ENCODE data around the gene TMEM63C. TPM values are rescaled to one million over a fixed set of nuclear protein-coding genes. Genes with fewer than 3 reads are reported as not detected.

TMEM63C gene
- total RNA-seq, 1 experiment from 2014 or later = 5.7 TPM

DNA sequence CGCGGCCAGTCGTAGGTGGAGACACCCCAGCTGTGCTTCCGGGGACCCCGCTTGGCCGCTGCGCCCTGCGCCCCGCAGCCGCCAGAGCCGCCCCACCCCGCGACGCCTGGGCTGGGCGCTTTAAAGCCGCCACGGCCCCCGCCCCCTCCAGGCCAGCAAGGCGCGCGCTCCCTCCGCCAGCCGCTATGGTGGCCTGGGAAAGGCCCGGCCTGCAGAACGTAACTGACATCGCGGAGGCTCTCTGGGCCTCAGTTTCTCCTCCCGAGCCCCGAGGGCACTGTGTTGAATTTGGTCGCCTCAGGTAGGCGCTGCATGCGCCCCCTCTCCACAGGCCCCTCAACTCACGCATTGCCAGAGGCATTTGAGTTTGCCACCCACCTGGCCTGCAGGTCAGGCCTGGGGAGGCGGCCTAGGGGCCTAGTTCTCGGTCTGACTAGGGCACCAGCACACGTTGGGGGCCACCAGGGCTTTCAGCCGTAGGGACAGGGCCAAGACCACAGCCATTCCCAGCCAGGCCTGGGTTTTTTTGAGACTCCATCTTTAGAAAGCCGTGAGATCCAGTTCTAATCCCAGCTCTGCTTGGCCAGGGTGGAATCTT is 89.6 kb downstream of the TMEM63C start, which contains the start of gene NGB:
Gene NGB, minus strand, starts transcription at position 94 of the 598 bp plus-strand sequence. CDS start 269 bp downstream, outside the sequence.
- no peaks in the 10 kb centered on the region for H3K79me2 ChIP-seq (ENCODE audit: insufficient read depth, low read length)
- no peaks in the 10 kb centered on the region for H3K27me3 ChIP-seq (ENCODE audit: insufficient read depth, low read length)
- H3K36me3 ChIP-seq (ENCODE audit: control insufficient read depth in 1 of 2, insufficient read depth in 2 of 2, low read length in 2 of 2) = no peaks in the 10 kb centered on the region
- no peak for TF ChIP-seq ZBTB33 (IDR thresholded peaks at IDR 0.05; ENCODE audit: extremely low read depth, insufficient replicate concordance, low read length)
- TF ChIP-seq FOSL1 (IDR thresholded peaks at IDR 0.05; ENCODE audit: low read depth) = no peak
- H3K4me2 ChIP-seq (ENCODE audit: low read length) = no peak within 1 kb of the TSS
- ChIA-PET RAD21 (ENCODE audit: low non-redundant PET in 1 of 2, low total read pairs in 2 of 2, uncharacterized antibody in 2 of 2, unreplicated experiment in 2 of 2) (no interaction called here), POLR2A (no interaction called here), CTCF (no interaction called here)
- no peak for ATAC-seq
- no peaks in the 10 kb centered on the region for H3K9me3 ChIP-seq (ENCODE audit: control insufficient read depth in 1 of 2, insufficient read depth in 1 of 2, low read depth in 1 of 2, low read length in 2 of 2)
- intact Hi-C loops (cut with micrococcal nuclease) = no loop called here
- no peaks in the 10 kb centered on the region for H4K20me1 ChIP-seq (ENCODE audit: insufficient read depth)
- H3K4me3 ChIP-seq (replicated peaks in 1 of 2; ENCODE audit: low read depth in 1 of 2, low read length in 2 of 2) = no peak within 1 kb of the TSS
- H2AFZ ChIP-seq (ENCODE audit: low read depth, low read length, poor library complexity, severe bottlenecking) = no peak within 1 kb of the TSS
- no TSS peak for BruUV-seq (replicated peaks)
- no peak for DNase-seq (ENCODE audit: low read depth, low spot score)
- H3K27ac ChIP-seq (ENCODE audit: low read depth, low read length) = no peak within 1 kb of the TSS
- no peaks in the 10 kb centered on the region for H3K9me2 ChIP-seq (ENCODE audit: insufficient read depth)
- no peak within 1 kb of the TSS for H3K9ac ChIP-seq (ENCODE audit: low read length)
- H3K4me1 ChIP-seq (ENCODE audit: control insufficient read depth in 1 of 2, insufficient read depth in 2 of 2, low read length in 2 of 2) = no peaks in the 10 kb centered on the region

- no peak overlapping the region for H3K4me3 ChIP-seq (replicated peaks in 1 of 2; ENCODE audit: low read depth in 1 of 2, low read length in 2 of 2)
- intact Hi-C loops (cut with micrococcal nuclease) = no loop called here
- no TSS peak for BruUV-seq (replicated peaks)
- CTCF ChIA-PET = no interaction called here
- H2AFZ ChIP-seq (ENCODE audit: low read depth, low read length, poor library complexity, severe bottlenecking) = no peak overlapping the region
- H3K79me2 ChIP-seq (ENCODE audit: insufficient read depth, low read length) = no peaks in the 10 kb centered on the region
- H3K4me2 ChIP-seq (ENCODE audit: low read length) = no peak overlapping the region
- H3K9me3 ChIP-seq (ENCODE audit: control insufficient read depth in 1 of 2, insufficient read depth in 1 of 2, low read depth in 1 of 2, low read length in 2 of 2) = no peaks in the 10 kb centered on the region
- no peak overlapping the region for H3K9ac ChIP-seq (ENCODE audit: low read length)
- no peak for ATAC-seq
- H3K27ac ChIP-seq (ENCODE audit: low read depth, low read length) = no peak overlapping the region
- POLR2A ChIA-PET = no interaction called here
- H3K36me3 ChIP-seq (ENCODE audit: control insufficient read depth in 1 of 2, insufficient read depth in 2 of 2, low read length in 2 of 2) = no peaks in the 10 kb centered on the region
- H3K4me1 ChIP-seq (ENCODE audit: control insufficient read depth in 1 of 2, insufficient read depth in 2 of 2, low read length in 2 of 2) = no peaks in the 10 kb centered on the region
- RAD21 ChIA-PET (ENCODE audit: low non-redundant PET in 1 of 2, low total read pairs in 2 of 2, uncharacterized antibody in 2 of 2, unreplicated experiment in 2 of 2) = no interaction called here
- H3K27me3 ChIP-seq (ENCODE audit: insufficient read depth, low read length) = no peaks in the 10 kb centered on the region
- DNase-seq (ENCODE audit: low read depth, low spot score) = no peak
- H4K20me1 ChIP-seq (ENCODE audit: insufficient read depth) = no peaks in the 10 kb centered on the region
- no peaks in the 10 kb centered on the region for H3K9me2 ChIP-seq (ENCODE audit: insufficient read depth)
- TF ChIP-seq EZH2phosphoT487 (IDR thresholded peaks at IDR 0.05; ENCODE audit: borderline replicate concordance) (no peak), ZNF274 (IDR thresholded peaks at IDR 0.05; ENCODE audit: low read depth, low read length) (no peak), SP1 (IDR thresholded peaks at IDR 0.05; ENCODE audit: low read depth) (no peak), TCF7L2 (IDR thresholded peaks at IDR 0.05; ENCODE audit: borderline replicate concordance, extremely low read depth, insufficient read depth, insufficient read length) (no peak)
- TF ChIP-seq, protein P1, sequence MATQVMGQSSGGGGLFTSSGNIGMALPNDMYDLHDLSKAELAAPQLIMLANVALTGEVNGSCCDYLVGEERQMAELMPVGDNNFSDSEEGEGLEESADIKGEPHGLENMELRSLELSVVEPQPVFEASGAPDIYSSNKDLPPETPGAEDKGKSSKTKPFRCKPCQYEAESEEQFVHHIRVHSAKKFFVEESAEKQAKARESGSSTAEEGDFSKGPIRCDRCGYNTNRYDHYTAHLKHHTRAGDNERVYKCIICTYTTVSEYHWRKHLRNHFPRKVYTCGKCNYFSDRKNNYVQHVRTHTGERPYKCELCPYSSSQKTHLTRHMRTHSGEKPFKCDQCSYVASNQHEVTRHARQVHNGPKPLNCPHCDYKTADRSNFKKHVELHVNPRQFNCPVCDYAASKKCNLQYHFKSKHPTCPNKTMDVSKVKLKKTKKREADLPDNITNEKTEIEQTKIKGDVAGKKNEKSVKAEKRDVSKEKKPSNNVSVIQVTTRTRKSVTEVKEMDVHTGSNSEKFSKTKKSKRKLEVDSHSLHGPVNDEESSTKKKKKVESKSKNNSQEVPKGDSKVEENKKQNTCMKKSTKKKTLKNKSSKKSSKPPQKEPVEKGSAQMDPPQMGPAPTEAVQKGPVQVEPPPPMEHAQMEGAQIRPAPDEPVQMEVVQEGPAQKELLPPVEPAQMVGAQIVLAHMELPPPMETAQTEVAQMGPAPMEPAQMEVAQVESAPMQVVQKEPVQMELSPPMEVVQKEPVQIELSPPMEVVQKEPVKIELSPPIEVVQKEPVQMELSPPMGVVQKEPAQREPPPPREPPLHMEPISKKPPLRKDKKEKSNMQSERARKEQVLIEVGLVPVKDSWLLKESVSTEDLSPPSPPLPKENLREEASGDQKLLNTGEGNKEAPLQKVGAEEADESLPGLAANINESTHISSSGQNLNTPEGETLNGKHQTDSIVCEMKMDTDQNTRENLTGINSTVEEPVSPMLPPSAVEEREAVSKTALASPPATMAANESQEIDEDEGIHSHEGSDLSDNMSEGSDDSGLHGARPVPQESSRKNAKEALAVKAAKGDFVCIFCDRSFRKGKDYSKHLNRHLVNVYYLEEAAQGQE (IDR thresholded peaks at IDR 0.05; ENCODE audit: low read depth) = no peak
- TF ChIP-seq, protein P2, sequence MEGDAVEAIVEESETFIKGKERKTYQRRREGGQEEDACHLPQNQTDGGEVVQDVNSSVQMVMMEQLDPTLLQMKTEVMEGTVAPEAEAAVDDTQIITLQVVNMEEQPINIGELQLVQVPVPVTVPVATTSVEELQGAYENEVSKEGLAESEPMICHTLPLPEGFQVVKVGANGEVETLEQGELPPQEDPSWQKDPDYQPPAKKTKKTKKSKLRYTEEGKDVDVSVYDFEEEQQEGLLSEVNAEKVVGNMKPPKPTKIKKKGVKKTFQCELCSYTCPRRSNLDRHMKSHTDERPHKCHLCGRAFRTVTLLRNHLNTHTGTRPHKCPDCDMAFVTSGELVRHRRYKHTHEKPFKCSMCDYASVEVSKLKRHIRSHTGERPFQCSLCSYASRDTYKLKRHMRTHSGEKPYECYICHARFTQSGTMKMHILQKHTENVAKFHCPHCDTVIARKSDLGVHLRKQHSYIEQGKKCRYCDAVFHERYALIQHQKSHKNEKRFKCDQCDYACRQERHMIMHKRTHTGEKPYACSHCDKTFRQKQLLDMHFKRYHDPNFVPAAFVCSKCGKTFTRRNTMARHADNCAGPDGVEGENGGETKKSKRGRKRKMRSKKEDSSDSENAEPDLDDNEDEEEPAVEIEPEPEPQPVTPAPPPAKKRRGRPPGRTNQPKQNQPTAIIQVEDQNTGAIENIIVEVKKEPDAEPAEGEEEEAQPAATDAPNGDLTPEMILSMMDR (IDR thresholded peaks at IDR 0.05 in 2 of 3, conservative IDR thresholded peaks at IDR 0.05 in 1 of 3; ENCODE audit: borderline replicate concordance in 1 of 3, insufficient read depth in 1 of 3, low read depth in 2 of 3, low read length in 2 of 3) = no peak
Measured at GRCh38 chr14:77272261-77272660, 90.7 kb downstream of the TMEM63C start.

All from HCT116 (cell line).